Measurements from ENCODE around the gene EMCN. TPM values are rescaled to one million over a fixed set of nuclear protein-coding genes. Genes with fewer than 3 reads are reported as not detected.

Gene EMCN
- total RNA-seq, 2 donors from 2014 or later = 3.4 to 6.6 TPM

- H3K9me3 ChIP-seq = no peaks in the 10 kb centered on the region
- DNase-seq (no peak), ATAC-seq (no peak)
- intact Hi-C loops (cut with DNase I) = no loop called here
- no peak for TF ChIP-seq POLR2A (IDR thresholded peaks at IDR 0.05)
- no peak for TF ChIP-seq CTCF (IDR thresholded peaks at IDR 0.05)
- 89 to 92% methylated on average over 18 of the region's 18 CpGs for WGBS, 2 donors
- H3K27ac ChIP-seq = no peak overlapping the region
- no peaks in the 10 kb centered on the region for H3K4me1 ChIP-seq
- H3K36me3 ChIP-seq (replicated peaks in 1 of 2; ENCODE audit: insufficient read depth in 1 of 2, low read depth in 2 of 2) = no peaks in the 10 kb centered on the region
- H3K4me3 ChIP-seq = no peak overlapping the region
- H3K27me3 ChIP-seq = no peaks in the 10 kb centered on the region
These were observed 13.5 kb downstream of the EMCN start for GRCh38 chr4:100504086-100504874.

- intact Hi-C loops (cut with DNase I) = no loop called here
- no peak for ATAC-seq
- no peak overlapping the region for H3K27ac ChIP-seq
- no peaks in the 10 kb centered on the region for H3K4me1 ChIP-seq
- no peak for DNase-seq
- no peak overlapping the region for H3K4me3 ChIP-seq
- no peaks in the 10 kb centered on the region for H3K27me3 ChIP-seq
- TF ChIP-seq CTCF (IDR thresholded peaks at IDR 0.05) (no peak), POLR2A (IDR thresholded peaks at IDR 0.05) (no peak)
- H3K9me3 ChIP-seq = no peaks in the 10 kb centered on the region
- no peaks in the 10 kb centered on the region for H3K36me3 ChIP-seq (replicated peaks in 1 of 2; ENCODE audit: insufficient read depth in 1 of 2, low read depth in 2 of 2)
These were observed 20.0 kb downstream of the EMCN start for GRCh38 chr4:100497791-100498190.

GRCh38 chr4:100495074-100495473 is 22.7 kb downstream of the EMCN start:
- Histone ChIP-seq H3K36me3 (replicated peaks in 1 of 2; ENCODE audit: insufficient read depth in 1 of 2, low read depth in 2 of 2) (no peaks in the 10 kb centered on the region), H3K4me3 (no peak overlapping the region), H3K27me3 (no peaks in the 10 kb centered on the region), H3K9me3 (peaks cover 0 to 6% (median 0%) of the 10 kb centered on the region in 3 donors), H3K27ac (no peak overlapping the region), H3K4me1 (no peaks in the 10 kb centered on the region)
- intact Hi-C loops (cut with DNase I) = no loop called here
- WGBS, 2 donors = 97 to 100% methylated on average over 1 of the region's 1 CpG
- DNase-seq = no peak
- TF ChIP-seq CTCF (IDR thresholded peaks at IDR 0.05) (no peak), POLR2A (IDR thresholded peaks at IDR 0.05) (no peak)
- no peak for ATAC-seq

- Histone ChIP-seq H3K36me3 (replicated peaks in 1 of 2; ENCODE audit: insufficient read depth in 1 of 2, low read depth in 2 of 2) (no peaks in the 10 kb centered on the region), H3K27me3 (no peaks in the 10 kb centered on the region)
- TF ChIP-seq POLR2A (IDR thresholded peaks at IDR 0.05) (no peak), CTCF (IDR thresholded peaks at IDR 0.05) (no peak)
These were observed 23.7 kb downstream of the EMCN start for GRCh38 chr4:100494166-100494565.

GRCh38 chr4:100493756-100494155 is 24.1 kb downstream of the EMCN start:
- intact Hi-C loops (cut with DNase I) = no loop called here
- Histone ChIP-seq H3K9me3 (peaks cover 0 to 6% (median 0%) of the 10 kb centered on the region in 3 donors), H3K4me3 (no peak overlapping the region), H3K27me3 (no peaks in the 10 kb centered on the region), H3K36me3 (replicated peaks in 1 of 2; ENCODE audit: insufficient read depth in 1 of 2, low read depth in 2 of 2) (no peaks in the 10 kb centered on the region), H3K4me1 (no peaks in the 10 kb centered on the region), H3K27ac (no peak overlapping the region)
- no peak for DNase-seq
- no peak for ATAC-seq
- TF ChIP-seq CTCF (IDR thresholded peaks at IDR 0.05) = no peak
- no peak for TF ChIP-seq POLR2A (IDR thresholded peaks at IDR 0.05)

More at GRCh38 chr4:100494166-100494565, 23.7 kb downstream of the EMCN start:
- intact Hi-C loops (cut with DNase I) = no loop called here
- H3K27ac ChIP-seq = no peak overlapping the region
- no peak for ATAC-seq
- H3K9me3 ChIP-seq = peaks cover 0 to 6% (median 0%) of the 10 kb centered on the region in 3 donors
- no peaks in the 10 kb centered on the region for H3K4me1 ChIP-seq
- H3K4me3 ChIP-seq = no peak overlapping the region
- DNase-seq = no peak

Data from body of pancreas (tissue), 4 donors.